K562 (cell line): ENCODE data around the gene FAM83F. TPM values are rescaled to one million over a fixed set of nuclear protein-coding genes. Genes with fewer than 3 reads are reported as not detected.

Source experiments
- NONO ChIP-seq, 2 experiments: fragments of 200-400 bp in 1 of 2; fragments of 450-650 bp in 1 of 2; formaldehyde crosslinking in 1 of 2; IDR thresholded peaks; 2 replicates each; pipeline ENCODE4 v1.6.1; 2017; ENCODE audit warnings: low read depth in 2 of 2, mild to moderate bottlenecking in 2 of 2, moderate library complexity in 2 of 2, low read length in 1 of 2
- RBM15 ChIP-seq: fragments of 200-400 bp; formaldehyde crosslinking; IDR thresholded peaks from 2 replicates; pipeline ENCODE4 v1.6.1; 2018; ENCODE audit warnings: mild to moderate bottlenecking, low read length, moderate library complexity; ENCODE audit not compliant: insufficient read depth
- SMARCE1 ChIP-seq: fragments of 450-650 bp; IDR thresholded peaks from 2 replicates; pipeline ENCODE4 v1.7.1; 2016; ENCODE audit warnings: mild to moderate bottlenecking
- ZNF224 ChIP-seq: sonication (generic); formaldehyde crosslinking; IDR thresholded peaks from 2 replicates; pipeline ENCODE4 v1.8.0; 2022; ENCODE audit warnings: mild to moderate bottlenecking, missing genetic modification reagents
- ZNF239 ChIP-seq: fragments of 250-450 bp; sonication (Bioruptor Pico); IDR thresholded peaks from 2 replicates; pipeline ENCODE4 v1.4.0; 2020; ENCODE audit warnings: mild to moderate bottlenecking
- ZNF584 ChIP-seq: fragments of 200-800 bp; sonication (Bioruptor generic); IDR thresholded peaks from 2 replicates; pipeline ENCODE4 v1.6.1; 2016; ENCODE audit warnings: low read depth, mild to moderate bottlenecking, missing genetic modification characterization, missing compliant biosample characterization
- polyA plus RNA-seq, 8 experiments: library from polyadenylated mRNA; depleted of rRNA in 4 of 8; stranded (reverse) in 5 of 8; unstranded in 3 of 8; fragments of >200 nt; fragmentation: Nextera tagmentation in 2 of 8; fragmentation: Illumina TruSeq in 1 of 8; extraction: Ambion mirVana in 2 of 8; extraction: Trizol in 1 of 8; gene quantifications; 2 replicates each; pipeline versions ENCODE4 v1.2.1 to v1.2.3, GENCODE V29; 2011 to 2014; ENCODE audit warnings: inconsistent platforms in 1 of 8, missing spikeins in 1 of 8
- total RNA-seq, 7 experiments: library from RNA; depleted of rRNA in 6 of 7; stranded (reverse); fragments of >200 nt in 6 of 7; fragmentation: Illumina TruSeq in 2 of 7; extraction: Trizol in 2 of 7; gene quantifications; 2 replicates each; pipeline versions ENCODE4 v1.2.1 to v1.2.3, GENCODE V29; 2011 to 2021; ENCODE audit warnings: low replicate concordance in 1 of 7
- TF ChIP-seq, protein P1 (sequence below): fragments of 450-650 bp; IDR thresholded peaks from 2 replicates; pipeline ENCODE4 v1.6.1; 2014; ENCODE audit warnings: low read depth, mild to moderate bottlenecking, moderate library complexity, borderline replicate concordance
- TF ChIP-seq, protein P2 (sequence below): fragments of 450-650 bp; formaldehyde crosslinking; IDR thresholded peaks from 2 replicates; pipeline ENCODE4 v1.4.0; 2020; ENCODE audit warnings: mild to moderate bottlenecking, moderate library complexity

Gene FAM83F
- total and polyA plus RNA-seq, 9 of the 15 experiments (the other 6 are each of a cell fraction or from before 2014, with no cell fraction given): under 0.01 to 0.13 (median 0.04) TPM; not detected in 1

DNA sequence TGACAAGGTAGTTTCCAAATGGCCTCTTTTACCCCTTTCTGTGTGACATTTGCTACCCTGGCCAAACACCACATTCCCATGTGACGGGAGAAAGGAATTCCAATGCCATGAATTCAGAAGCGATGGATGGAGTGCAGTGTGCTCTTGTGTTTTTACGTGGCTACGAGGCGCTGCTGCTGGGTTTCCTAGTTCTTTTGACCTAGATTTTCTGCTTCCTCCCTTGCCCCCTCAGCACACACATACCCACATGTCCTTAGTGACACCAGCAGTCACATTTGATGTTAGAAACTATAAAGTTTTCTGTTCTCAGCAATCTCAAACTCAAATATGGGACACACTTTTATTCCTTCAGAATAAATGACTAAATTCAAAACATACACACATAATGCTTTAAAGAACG, 42.4 kb upstream of the FAM83F start (continued):
- TF ChIP-seq, protein P1, sequence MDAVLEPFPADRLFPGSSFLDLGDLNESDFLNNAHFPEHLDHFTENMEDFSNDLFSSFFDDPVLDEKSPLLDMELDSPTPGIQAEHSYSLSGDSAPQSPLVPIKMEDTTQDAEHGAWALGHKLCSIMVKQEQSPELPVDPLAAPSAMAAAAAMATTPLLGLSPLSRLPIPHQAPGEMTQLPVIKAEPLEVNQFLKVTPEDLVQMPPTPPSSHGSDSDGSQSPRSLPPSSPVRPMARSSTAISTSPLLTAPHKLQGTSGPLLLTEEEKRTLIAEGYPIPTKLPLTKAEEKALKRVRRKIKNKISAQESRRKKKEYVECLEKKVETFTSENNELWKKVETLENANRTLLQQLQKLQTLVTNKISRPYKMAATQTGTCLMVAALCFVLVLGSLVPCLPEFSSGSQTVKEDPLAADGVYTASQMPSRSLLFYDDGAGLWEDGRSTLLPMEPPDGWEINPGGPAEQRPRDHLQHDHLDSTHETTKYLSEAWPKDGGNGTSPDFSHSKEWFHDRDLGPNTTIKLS: no peak
- no peak for TF ChIP-seq RBM15
- no peak for TF ChIP-seq NONO (IDR thresholded peaks at IDR 0.05; ENCODE audit: low read depth in 2 of 2, low read length in 1 of 2)
- no peak for TF ChIP-seq ZNF239
- no peak for TF ChIP-seq ZNF224
- no peak for TF ChIP-seq ZNF584 (CRISPR knock-in tag)
- TF ChIP-seq SMARCE1: no peak
- TF ChIP-seq, protein P2, sequence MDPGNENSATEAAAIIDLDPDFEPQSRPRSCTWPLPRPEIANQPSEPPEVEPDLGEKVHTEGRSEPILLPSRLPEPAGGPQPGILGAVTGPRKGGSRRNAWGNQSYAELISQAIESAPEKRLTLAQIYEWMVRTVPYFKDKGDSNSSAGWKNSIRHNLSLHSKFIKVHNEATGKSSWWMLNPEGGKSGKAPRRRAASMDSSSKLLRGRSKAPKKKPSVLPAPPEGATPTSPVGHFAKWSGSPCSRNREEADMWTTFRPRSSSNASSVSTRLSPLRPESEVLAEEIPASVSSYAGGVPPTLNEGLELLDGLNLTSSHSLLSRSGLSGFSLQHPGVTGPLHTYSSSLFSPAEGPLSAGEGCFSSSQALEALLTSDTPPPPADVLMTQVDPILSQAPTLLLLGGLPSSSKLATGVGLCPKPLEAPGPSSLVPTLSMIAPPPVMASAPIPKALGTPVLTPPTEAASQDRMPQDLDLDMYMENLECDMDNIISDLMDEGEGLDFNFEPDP (CRISPR knock-in tag): no peak
- TF ChIP-seq, all 486 proteins: peak for 0
